Measurements from ENCODE around the gene IL12RB1. TPM values are rescaled to one million over a fixed set of nuclear protein-coding genes. Genes with fewer than 3 reads are reported as not detected.

The IL12RB1 gene
- total and polyA plus RNA-seq, 11 donors: 0.19 to 8.1 (median 0.55) TPM; not detected in 2

GRCh38 chr19:18053576-18054219 is 33.0 kb downstream of the IL12RB1 start:
- ATAC-seq (no peak), DNase-seq (no peak)
- no peak overlapping the region for H3K27ac ChIP-seq
- peaks cover 0 to 45% (median 40%) of the 10 kb centered on the region in 12 donors for H3K4me1 ChIP-seq
- no peaks in the 10 kb centered on the region for H3K36me3 ChIP-seq
- no peaks in the 10 kb centered on the region for H3K9me3 ChIP-seq
- no peak overlapping the region for H3K4me3 ChIP-seq
- intact Hi-C loops (cut with DNase I): loop anchor here in 2 of 10 donors (2.0 to 10.0 kb wide), 2 partner anchors 37 to 119 kb away; partner anchors contain the start of gene CCDC124 (in 1 of the 2)
- TF ChIP-seq POLR2A (IDR thresholded peaks at IDR 0.05) (no peak), CTCF (IDR thresholded peaks at IDR 0.05) (no peak)
- 65 to 75% (median 71%) methylated on average over 9 of the region's 9 CpGs for WGBS, 4 donors
- H3K27me3 ChIP-seq: no peaks in the 10 kb centered on the region

- no peaks in the 10 kb centered on the region for H3K9me3 ChIP-seq
- no peak for TF ChIP-seq POLR2A (IDR thresholded peaks at IDR 0.05)
- WGBS, 4 donors: 16 to 36% (median 26%) methylated on average over 16 to 31 of the region's 31 CpGs
- H3K27me3 ChIP-seq: no peaks in the 10 kb centered on the region
- H3K36me3 ChIP-seq: no peaks in the 10 kb centered on the region
- peak overlapping the region in 10 of 12 donors; percentile 39 to 91 (median 54) for H3K27ac ChIP-seq
- ATAC-seq: peak in 3 of 4 donors; percentile 39 to 70 (median 61)
- intact Hi-C loops (cut with DNase I): loop anchor here in 2 of 10 donors (2.0 to 10.0 kb wide), 2 partner anchors 35 to 117 kb away; partner anchors contain the start of gene CCDC124 (in 1 of the 2)
- H3K4me3 ChIP-seq: peak overlapping the region in 10 of 12 donors; percentile 0 to 32 (median 24)
- H3K4me1 ChIP-seq: peaks cover 0 to 39% (median 30%) of the 10 kb centered on the region in 12 donors
- DNase-seq: peak; percentile 60 to 76 (median 65)
These were observed 34.8 kb downstream of the IL12RB1 start for GRCh38 chr19:18051887-18052286.

- TF ChIP-seq POLR2A (IDR thresholded peaks at IDR 0.05) (peak in 1 of 2 donors; percentile 60), CTCF (IDR thresholded peaks at IDR 0.05) (no peak)
- Histone ChIP-seq H3K27ac (peak overlapping the region; percentile 67 to 95 (median 84)), H3K9me3 (no peaks in the 10 kb centered on the region), H3K27me3 (no peaks in the 10 kb centered on the region), H3K36me3 (no peaks in the 10 kb centered on the region), H3K4me1 (peaks cover 0 to 52% (median 41%) of the 10 kb centered on the region in 12 donors), H3K4me3 (peak overlapping the region in 1 of 12 donors; percentile 22)
- DNase-seq: peak; percentile 96 to 98 (median 97)
- 20 to 37% (median 26%) methylated on average over 10 of the region's 10 CpGs for WGBS, 4 donors
- peak; percentile 88 to 97 (median 92) for ATAC-seq
- intact Hi-C loops (cut with DNase I): loop anchor here in 1 of 10 donors (2.0 kb wide), 1 partner anchor 29 kb away; no protein-coding TSS in a partner anchor
These were observed 37.3 kb downstream of the IL12RB1 start for GRCh38 chr19:18049385-18049784.

- intact Hi-C loops (cut with DNase I): no loop called here
- WGBS, 4 donors: 67 to 70% (median 68%) methylated on average over 14 of the region's 14 CpGs
- Histone ChIP-seq H3K27me3 (no peaks in the 10 kb centered on the region), H3K36me3 (no peaks in the 10 kb centered on the region), H3K4me3 (no peak overlapping the region), H3K4me1 (peaks cover 0 to 48% (median 33%) of the 10 kb centered on the region in 12 donors), H3K9me3 (peaks cover 0 to 3% (median 0%) of the 10 kb centered on the region in 12 donors), H3K27ac (peak overlapping the region; percentile 13 to 93 (median 78))
- TF ChIP-seq CTCF (IDR thresholded peaks at IDR 0.05): no peak
- ATAC-seq: no peak
- no peak for DNase-seq
These were observed 40.5 kb downstream of the IL12RB1 start for GRCh38 chr19:18046059-18046718.

Measured in heart left ventricle (tissue), 16 donors.